ENCODE measurements around the gene PHTF1.

PHTF1 gene

GRCh38 chr1:113714606-113715269, 44.5 kb downstream of the PHTF1 start:
- DNase-seq = no peak

- DNase-seq = peak in 1 of 6 experiments; percentile 2
Measured at GRCh38 chr1:113701429-113701828, 57.9 kb downstream of the PHTF1 start.

- no peak for DNase-seq
Measured at GRCh38 chr1:113694910-113695309, 64.4 kb downstream of the PHTF1 start.

GRCh38 chr1:113692824-113693431, 66.4 kb downstream of the PHTF1 start:
- DNase-seq = no peak

- no peak for DNase-seq
Measured at GRCh38 chr1:113692342-113692741, 66.9 kb downstream of the PHTF1 start.

- no peak for DNase-seq
Measured at GRCh38 chr1:113691184-113691583, 68.1 kb downstream of the PHTF1 start.

- DNase-seq = no peak
Measured at GRCh38 chr1:113686891-113687618, 72.2 kb downstream of the PHTF1 start.

GRCh38 chr1:113684153-113684541, 75.1 kb downstream of the PHTF1 start:
- no peak for DNase-seq

- no peak for DNase-seq
Measured at GRCh38 chr1:113683384-113684152, 75.7 kb downstream of the PHTF1 start.

- no peak for DNase-seq
Measured at GRCh38 chr1:113681596-113682337, 77.5 kb downstream of the PHTF1 start.

- no peak for DNase-seq
Measured at GRCh38 chr1:113678159-113678469, 81.2 kb downstream of the PHTF1 start.

- DNase-seq = peak in 3 of 6 experiments; percentile 14 to 54 (median 38)
Measured at GRCh38 chr1:113677250-113678158, 81.8 kb downstream of the PHTF1 start.

- no peak for DNase-seq
Measured at GRCh38 chr1:113676524-113676923, 82.8 kb downstream of the PHTF1 start.

GRCh38 chr1:113675302-113675701, 84.0 kb downstream of the PHTF1 start:
- no peak for DNase-seq

- no peak for DNase-seq
Measured at GRCh38 chr1:113674591-113674990, 84.7 kb downstream of the PHTF1 start.

GRCh38 chr1:113672491-113672890, 86.8 kb downstream of the PHTF1 start:
- no peak for DNase-seq

GRCh38 chr1:113670650-113671049, 88.6 kb downstream of the PHTF1 start:
- no peak for DNase-seq

GRCh38 chr1:113669988-113670387, 89.3 kb downstream of the PHTF1 start:
- DNase-seq = no peak

- DNase-seq = no peak
Measured at GRCh38 chr1:113666126-113666525, 93.2 kb downstream of the PHTF1 start.

GRCh38 chr1:113665071-113665470, 94.2 kb downstream of the PHTF1 start:
- no peak for DNase-seq

GRCh38 chr1:113663165-113663951, 95.9 kb downstream of the PHTF1 start:
- no peak for DNase-seq

All from stimulated activated naive CD4-positive, alpha-beta T cell (primary cell).